T follicular helper cell (primary cell): ENCODE results near the gene CYP1A2.
"Not testable (repeated sequence)": the region's sequence is repeated elsewhere in the genome, so short reads cannot be mapped to it uniquely, and the experiment has no call there.

Source experiments
- DNase-seq: peaks from one replicate; pipeline ENCODE4 v3.0.0-alpha.2; 2020; ENCODE audit warnings: low read depth
- total RNA-seq, 2 experiments: gene quantifications; one replicate each; lab custom pipeline; 2026; lab: John Stamatoyannopoulos, UW

The CYP1A2 gene, protein sequence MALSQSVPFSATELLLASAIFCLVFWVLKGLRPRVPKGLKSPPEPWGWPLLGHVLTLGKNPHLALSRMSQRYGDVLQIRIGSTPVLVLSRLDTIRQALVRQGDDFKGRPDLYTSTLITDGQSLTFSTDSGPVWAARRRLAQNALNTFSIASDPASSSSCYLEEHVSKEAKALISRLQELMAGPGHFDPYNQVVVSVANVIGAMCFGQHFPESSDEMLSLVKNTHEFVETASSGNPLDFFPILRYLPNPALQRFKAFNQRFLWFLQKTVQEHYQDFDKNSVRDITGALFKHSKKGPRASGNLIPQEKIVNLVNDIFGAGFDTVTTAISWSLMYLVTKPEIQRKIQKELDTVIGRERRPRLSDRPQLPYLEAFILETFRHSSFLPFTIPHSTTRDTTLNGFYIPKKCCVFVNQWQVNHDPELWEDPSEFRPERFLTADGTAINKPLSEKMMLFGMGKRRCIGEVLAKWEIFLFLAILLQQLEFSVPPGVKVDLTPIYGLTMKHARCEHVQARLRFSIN
- 0 reads per million in 2 experiments for total RNA-seq

- no peak for DNase-seq
Measured at GRCh38 chr15:74748322-74748946, at the start of gene CYP1A2. Gene CYP1A2 (plus strand): TSS chr15:74748845. CDS start chr15:74749739, 894 bp downstream.

- DNase-seq = no peak
Measured at GRCh38 chr15:74709011-74709410, 39.6 kb upstream of the CYP1A2 start.

- DNase-seq = no peak
Measured at GRCh38 chr15:74709892-74710291, 38.8 kb upstream of the CYP1A2 start.

DNA sequence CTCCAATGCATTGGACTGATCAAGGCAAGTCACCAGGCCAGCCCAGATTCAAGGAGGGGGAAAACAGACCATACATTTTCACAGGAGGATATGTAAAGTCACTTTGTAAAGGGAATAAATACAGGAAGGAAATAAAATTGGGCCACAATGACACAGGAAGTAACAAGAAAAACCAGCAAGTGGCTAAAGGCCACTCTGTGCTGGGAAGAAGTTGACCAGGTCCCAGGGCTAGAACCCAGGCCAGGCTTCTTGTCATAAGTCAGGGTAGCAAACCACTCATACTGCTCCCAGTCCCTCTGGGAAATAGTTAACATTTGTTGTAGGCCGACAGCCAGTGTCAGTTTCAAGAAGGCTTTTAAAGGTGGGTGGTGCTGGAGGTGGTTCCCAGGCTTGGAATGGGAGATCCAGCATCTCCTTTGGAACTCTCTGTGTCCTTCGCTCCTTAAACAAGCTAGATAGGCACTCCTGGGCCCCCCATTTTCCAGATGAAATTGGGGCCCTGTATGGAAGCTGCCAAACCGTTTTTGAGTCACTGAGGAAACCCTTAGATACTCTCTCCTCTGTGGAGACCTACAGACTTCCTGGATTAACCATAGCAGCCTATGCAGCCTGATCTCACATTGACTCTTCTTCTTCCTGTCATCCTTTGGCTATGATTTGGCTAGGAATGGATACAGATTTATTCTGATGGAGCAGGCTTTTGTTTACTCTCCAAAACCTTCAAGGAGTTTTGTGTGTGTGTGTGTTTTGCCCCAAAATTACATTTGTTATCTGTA is 38.1 kb upstream of the CYP1A2 start:
- DNase-seq = no peak

DNA sequence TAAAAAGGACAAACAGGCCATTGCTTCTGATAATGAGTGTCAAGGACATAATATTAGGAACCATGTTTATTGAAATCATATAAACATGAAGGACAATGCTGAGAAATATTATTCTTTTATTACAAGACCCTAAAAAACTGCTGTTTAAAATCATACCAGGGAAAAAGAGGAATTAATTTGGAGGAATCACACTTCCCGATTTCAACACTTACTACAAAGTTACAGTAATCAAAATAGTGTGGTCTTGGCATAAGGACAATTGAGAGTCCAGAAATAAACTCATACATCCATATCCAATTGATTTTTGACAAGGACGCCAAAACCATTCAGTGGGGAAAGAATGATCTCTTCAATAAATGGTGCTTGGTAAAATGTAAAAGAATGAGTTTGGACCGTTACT is 36.3 kb upstream of the CYP1A2 start:
- no peak for DNase-seq

- no peak for DNase-seq
Measured at GRCh38 chr15:74716651-74717050, 32.0 kb upstream of the CYP1A2 start.

DNA sequence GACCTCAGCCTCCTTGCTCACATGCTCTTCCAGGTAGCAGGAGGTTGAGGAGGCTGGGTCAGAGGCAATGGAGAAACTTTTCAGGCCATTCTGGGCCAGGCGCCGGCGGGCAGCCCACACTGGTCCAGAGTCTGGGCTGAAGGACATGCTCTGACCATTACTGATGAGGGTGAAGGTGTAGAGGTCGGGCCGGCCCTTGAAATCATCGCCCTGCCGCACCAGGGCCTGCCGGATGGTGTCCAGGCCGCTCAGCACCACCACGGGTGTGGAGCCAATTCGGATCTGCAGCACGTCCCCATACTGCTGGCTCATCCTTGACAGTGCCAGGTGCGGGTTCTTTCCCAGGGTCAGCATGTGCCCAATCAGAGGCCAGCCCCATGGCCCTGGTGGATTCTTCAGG is 26.1 kb upstream of the CYP1A2 start:
- DNase-seq = no peak

- no peak for DNase-seq
Measured at GRCh38 chr15:74723187-74723586, 25.5 kb upstream of the CYP1A2 start.

DNA sequence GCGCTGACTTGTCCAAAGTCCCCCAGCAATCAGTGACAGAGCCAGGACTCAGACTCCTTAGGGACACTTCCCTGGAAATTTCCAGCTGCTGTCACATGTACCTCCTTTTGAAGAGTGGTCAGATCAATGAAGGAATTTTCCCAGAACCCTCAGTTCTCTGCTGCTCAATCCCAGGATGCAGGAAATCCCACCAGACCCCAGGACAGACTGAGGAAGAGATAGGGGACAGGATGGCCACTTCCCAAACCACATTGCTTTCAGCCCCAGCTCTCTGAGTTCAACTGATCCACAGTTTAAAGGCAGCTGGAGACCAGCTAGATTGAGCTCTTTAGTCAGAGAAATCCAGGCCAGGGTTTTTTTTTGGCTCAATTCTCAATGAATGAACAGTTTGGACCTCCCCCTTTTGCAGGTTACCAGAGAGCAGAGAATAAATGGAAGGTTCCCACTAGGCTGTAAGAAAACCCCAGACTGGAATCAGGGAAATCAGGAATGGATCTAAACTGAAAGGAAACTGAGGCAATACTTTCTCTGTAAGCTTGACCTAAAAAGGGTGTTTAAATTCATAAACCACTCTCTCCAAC is 24.8 kb upstream of the CYP1A2 start:
- DNase-seq = no peak

- no peak for DNase-seq
Measured at GRCh38 chr15:74724570-74725224, 23.9 kb upstream of the CYP1A2 start.

- peak; percentile 12 for DNase-seq
Measured at GRCh38 chr15:74725225-74725774, 23.3 kb upstream of the CYP1A2 start, which contains the start of gene CYP1A1. Gene CYP1A1 (minus strand): TSS chr15:74725528. CDS start chr15:74723097, 2,431 bp downstream.

GRCh38 chr15:74725845-74726773 is 22.5 kb upstream of the CYP1A2 start:
- peak; percentile 27 for DNase-seq

DNA sequence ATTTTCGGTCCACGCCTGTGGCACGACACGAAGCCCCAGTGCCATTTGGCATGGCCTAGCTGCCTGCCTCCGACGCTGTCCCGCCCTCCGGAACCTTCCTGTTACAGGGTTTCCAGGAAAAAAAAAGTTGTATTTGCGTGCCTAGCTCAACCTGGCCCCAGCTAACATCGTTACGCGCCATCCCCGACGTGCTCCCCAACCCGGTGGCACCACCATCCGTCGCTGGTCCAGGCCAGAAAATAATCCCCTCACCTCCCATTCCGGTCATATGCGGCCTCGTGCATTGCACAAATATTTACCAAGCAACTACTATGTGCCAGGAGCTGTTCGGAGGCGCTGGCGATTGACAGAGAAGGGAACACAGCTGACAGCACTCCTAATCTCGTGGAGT is 21.9 kb upstream of the CYP1A2 start:
- DNase-seq = no peak

- no peak for DNase-seq
Measured at GRCh38 chr15:74727727-74728126, 20.9 kb upstream of the CYP1A2 start.

DNA sequence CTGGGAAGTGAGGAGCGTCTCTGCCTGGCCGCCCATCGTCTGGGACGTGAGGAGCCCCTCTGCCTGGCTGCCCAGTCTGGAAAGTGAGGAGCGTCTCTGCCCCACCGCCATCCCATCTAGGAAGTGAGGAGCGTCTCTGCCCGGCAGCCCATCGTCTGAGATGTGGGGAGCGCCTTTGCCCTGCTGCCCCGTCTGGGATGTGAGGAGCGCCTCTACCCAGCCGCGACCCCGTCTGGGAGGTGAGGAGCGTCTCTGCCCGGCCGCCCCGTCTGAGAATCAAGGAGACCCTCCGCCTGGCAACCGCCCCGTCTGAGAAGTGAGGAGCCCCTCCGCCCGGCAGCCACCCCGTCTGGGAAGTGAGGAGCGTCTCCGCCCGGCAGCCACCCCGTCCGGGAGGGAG is 19.9 kb upstream of the CYP1A2 start:
- DNase-seq = not testable (repeated sequence)

DNA sequence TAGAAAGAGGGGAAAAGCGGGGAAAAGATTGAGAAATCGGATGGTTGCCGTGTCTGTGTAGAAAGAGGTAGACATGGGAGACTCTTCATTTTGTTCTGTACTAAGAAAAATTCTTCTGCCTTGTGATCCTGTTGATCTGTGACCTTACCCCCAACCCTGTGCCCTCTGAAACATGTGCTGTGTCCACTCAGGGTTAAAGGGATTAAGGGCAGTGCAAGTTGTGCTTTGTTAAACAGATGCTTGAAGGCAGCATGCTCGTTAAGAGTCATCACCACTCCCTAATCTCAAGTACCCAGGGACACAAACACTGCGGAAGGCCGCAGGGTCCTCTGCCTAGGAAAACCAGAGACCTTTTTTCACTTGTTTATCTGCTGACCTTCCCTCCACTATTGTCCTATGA is 19.3 kb upstream of the CYP1A2 start:
- DNase-seq = not testable (repeated sequence)

GRCh38 chr15:74730619-74731316 is 17.9 kb upstream of the CYP1A2 start:
- no peak for DNase-seq

GRCh38 chr15:74732846-74733245 is 15.8 kb upstream of the CYP1A2 start:
- DNase-seq = no peak

- no peak for DNase-seq
Measured at GRCh38 chr15:74733269-74733668, 15.4 kb upstream of the CYP1A2 start.
